GM19395 (cell line): ENCODE measurements around the gene TXNRD1.
"Not testable (repeated sequence)": the region's sequence is repeated elsewhere in the genome, so short reads cannot be mapped to it uniquely, and the experiment has no call there.

ENCODE experiments used
- ATAC-seq: cut with Tn5 transposase; IDR thresholded peaks from one replicate; pipeline ENCODE4 v1.9.1; 2021; ENCODE audit warnings: mild to moderate bottlenecking, moderate library complexity; ENCODE audit not compliant: unreplicated experiment

The TXNRD1 gene

DNA sequence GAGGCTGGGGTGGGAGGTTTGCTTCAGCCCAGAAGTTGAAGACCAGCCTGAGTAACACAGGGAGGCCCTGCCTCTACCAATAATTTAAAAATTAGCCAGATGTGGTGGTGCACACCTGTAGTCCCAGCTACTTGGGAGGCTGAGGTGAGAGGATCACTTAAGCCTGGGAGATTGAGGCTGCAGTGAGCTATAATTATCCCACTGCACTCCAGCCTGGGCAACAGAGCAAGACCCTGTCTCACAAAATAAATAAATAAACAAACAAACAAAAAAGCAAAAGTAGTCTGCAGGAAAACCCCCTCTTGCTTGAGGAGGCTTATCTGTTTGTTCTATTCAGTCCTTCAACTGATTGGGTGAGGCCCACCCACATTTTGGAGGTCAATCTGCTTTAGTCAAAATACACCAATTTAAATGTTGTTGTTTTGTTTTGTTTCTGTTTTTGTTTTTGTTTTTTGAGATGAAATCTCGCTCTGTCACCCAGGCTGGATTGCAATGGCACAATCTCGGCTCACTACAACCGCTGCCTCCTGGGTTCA lies 24.9 kb upstream of the TXNRD1 start:
- ATAC-seq, result no peak

DNA sequence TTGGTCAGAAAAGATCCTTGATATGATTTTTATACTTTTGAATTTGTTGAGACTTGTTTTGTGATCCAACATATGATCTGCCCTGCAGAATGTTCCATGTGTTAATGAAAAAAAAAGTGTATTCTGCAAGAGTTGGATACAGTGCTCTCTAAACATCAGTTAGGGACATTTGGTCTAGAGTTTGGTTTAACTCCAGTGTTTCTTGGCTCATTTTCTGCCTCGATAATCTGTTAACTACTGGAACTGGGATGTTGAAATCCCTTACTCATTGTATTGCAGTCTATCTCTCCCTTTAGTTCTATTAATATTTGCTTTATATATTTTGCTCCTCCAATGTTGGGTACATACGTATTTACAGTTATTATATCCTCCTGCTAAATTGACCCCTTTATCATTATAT lies 18.3 kb upstream of the TXNRD1 start:
- no peak for ATAC-seq

DNA sequence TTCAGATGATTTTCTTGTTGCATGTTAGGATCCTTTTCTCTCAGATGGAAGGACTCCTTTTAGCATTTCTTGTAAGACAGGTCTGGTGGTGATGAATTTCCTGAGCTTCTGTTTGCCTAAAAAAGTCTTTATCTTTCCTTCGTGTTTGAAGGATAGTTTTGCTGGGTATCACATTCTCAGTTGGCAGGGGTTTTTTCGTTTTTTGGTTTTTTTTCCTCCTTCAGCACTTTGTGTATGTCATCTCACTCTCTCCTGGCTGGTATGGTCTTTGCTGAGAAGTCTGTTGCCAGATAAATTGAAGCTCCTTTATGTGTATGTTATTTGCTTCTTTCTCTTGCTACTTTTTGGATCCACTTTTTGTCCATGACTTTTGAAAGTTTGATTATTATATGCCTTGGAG lies 15.6 kb upstream of the TXNRD1 start:
- ATAC-seq, result no peak

DNA sequence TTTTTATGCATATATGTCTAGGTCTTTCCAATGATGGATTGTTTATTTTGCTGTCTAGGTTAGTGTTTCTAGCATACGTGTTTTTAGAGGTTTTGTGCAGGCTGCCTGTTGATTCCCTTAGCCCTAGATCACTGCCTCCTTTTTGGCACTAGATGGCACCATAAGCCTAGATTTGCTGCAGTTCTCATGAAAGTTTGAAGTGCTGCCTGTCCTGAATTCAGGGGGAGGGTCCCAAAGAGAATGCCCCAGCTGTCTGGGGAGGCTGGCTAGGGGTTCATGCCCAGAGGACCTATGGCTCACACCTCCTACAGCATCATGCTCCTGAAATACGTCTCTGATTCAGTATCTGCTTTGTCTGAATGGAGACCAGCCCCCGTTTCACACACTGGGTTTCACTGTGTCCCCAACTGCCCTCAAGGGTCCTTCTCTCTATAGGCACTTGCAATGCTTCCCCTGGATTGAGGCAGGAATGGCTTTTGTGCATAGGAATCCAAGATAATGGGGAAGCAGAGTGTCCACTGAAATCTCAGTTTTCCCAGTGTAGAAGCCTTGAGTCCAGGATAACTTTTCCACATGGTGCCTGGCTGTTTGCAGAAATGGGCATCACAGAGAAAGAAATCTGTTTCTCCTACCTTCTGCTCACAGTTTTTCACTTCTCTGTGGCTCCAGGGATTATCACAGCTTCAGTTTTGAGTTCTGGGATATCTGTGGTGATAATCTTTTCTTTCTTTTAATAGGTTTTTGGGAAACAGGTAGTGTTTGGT lies 14.2 kb upstream of the TXNRD1 start:
- ATAC-seq, result no peak

DNA sequence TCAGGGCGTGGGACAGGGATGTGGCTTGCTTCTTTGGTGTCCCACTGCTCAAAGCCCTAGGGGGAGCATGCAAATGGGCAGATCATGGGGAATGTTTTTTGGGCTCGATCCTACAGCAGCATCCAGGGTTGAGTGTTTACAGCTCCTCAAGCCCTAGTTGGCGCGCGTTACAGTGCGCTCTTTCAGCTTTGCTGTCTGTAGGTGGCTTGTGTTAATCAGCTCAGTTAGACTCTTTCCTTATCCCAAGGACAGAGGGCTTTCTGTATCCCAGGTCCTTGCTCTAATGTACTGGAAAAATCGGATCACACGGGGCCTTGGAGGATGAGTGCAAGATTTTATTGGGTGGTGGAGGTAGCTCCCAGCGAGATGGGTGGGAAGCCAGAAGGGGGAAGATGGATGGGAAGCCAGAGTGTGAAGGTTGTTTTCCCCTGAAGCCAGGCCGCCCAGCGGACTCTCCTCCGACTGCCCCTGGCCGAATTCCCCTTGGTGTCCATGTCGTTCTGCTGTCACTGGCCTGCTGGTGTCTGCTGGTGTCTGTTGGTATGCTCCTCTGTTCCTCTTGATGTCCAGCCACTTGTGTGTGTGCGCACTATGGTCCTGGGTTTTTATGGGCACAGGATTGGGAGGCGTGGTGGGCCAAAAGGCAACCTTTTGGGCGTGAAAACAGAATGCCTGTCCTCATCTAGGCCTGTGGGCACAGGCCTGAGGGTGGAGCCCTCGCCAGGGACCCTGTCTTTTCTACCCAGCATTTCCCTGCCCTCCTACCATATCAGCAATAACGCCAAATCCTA lies 10.7 kb upstream of the TXNRD1 start:
- ATAC-seq, result no peak

DNA sequence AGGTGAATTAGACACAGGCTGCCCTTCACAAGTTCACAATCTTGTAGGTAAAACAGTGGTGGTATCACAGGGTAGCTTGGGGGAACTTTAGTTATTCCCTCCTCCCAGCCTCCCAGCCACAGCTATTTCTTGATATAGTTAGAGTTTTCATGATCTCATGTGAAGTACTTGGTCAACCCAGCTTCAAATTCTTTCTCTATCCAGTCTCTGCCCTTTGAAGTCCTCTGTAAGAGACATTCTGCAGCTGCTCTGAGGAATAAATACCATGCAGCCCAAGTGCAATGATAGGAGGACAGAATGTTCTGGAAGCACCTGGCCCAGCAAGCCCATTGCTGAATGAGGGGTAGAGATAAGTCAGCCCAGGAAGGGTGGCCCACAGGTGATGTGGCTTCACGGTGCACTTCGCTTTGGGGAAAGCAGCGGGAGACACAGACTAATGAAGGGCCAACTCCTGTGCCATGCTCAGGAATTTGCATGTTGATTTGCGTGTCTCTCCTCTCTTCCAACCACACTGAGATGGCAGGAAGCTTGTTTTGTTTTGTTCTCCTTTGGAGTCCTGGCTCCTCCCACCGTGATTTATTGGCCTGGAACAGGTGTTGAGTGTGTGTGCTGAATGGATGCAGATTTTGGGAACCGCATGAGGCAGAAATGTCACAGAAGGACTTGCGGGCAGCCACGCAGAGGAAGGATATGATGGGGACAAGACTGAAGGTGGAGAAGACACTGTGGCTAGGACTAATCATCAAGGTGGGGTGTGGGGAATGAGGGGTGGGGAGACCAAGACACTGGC lies 8.0 kb upstream of the TXNRD1 start:
- no peak for ATAC-seq

DNA sequence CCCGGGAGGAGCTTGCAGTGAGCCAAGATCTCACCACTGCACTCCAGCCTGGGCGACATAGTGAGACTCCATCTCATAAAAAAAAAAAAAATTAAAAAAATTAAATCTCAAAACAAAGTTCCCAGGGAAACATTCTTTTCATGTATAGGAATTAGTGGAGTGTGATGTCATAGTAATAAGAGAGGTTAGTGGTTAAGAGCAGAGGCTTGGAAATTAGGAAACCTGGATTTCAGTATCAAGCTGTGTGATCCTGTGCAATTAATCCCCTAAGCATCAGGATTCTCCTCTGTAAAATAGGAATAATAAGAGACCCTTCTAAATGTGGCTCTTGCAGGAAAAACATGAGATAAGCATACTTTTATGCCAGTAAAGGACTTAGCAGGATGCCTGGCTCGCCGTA lies 3.1 kb upstream of the TXNRD1 start:
- ATAC-seq, result no peak

DNA sequence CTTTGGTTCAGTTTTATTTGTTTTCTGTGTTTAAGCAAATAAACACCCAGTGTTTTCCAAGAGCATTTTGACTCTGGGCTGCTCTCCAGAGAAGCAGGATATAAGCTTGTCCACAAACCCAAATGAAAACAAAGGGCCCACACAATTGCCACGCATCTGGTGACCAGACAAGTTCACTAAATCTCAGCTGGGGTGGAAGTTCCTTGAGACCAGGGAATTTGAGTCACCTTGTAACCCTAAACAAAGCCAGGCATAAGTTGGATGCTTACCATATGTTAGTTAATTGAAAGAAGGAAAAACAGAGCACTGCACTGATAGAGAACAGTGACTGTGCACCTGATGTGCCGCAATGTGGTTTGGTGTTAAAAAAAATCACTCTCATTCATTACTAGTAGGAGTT lies 1.6 kb upstream of the TXNRD1 start:
- no peak for ATAC-seq

DNA sequence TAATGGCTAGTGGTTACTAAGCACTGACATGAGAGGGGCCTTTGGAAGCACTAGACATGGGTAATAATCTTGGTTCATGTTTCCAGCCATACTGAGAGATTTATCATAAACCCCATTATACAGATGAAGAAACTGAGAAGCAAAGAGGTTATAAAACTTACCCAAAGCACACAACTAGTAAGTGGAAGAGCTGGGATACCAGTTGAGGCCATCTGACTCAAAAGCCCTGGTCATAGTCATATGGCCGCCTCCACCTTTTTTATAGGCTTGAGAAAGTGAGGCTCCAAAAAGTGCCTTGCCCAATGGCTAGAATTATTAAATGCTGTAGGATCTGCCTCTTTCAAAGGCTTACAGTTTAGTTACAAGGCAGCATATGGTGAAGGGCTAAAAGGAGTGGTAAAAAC lies 944 bp downstream of the TXNRD1 start:
- ATAC-seq, result no peak

DNA sequence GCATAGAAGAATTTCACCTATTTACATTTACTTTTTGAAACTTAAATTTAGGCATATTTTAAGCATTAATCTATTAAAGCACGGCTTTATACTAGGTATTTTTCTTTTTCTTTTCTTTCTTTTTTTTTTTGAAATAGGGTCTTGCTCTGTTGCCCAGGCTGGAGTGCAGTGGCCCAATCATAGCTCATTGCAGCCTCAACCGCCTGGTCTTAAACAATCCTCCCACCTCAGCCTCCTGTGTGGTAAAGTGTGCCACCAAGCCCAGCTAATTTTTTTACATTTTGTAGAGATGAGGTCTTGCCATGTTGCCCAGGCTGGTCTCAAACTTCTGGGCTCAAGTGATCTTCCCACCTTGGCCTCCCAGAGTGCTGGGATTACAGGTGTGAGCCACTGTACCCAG lies 2.9 kb downstream of the TXNRD1 start:
- not testable (repeated sequence) for ATAC-seq

DNA sequence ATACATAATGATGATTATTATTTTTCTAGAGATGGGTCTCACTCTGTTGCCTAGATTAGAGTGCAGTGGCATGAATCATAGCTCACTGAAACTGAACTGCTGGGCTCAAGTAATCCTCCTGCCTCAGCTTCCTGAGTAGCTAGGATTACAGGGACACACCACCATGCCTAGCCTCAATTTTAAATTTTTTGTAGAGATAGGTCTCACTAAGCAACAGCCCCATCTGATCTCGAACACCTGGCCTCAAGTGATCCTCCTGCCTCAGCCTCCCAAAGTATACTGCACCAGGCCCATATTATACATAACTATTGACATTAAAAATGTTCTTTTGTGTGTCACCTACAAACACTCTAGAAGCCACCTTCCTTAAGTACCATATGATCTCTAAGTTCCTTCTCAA lies 3.4 kb downstream of the TXNRD1 start:
- no peak for ATAC-seq

DNA sequence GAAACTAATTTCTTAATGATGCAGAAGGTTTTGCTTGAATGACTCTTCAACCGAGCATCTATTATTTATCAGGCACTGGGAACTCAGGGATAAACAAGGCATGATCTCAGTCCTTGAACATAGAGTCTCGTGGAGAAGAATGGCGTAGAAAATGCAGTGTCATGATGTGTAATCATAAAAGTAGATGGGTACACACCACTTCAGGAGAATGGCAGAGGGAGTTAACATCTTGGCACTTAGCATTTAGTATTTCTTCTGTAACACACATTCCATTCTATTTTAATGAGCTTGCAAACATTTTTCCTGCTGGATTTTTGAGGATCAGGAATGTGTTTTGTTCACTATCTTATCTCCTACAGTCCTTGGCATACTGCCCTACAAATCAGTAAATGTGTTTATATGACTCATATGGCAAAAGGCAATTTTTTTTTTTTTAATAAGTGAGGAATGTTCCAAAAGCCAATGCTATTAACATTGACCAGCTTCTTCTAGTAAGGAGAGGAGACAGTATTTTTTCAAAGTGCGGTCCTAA lies 3.8 kb downstream of the TXNRD1 start:
- no peak for ATAC-seq

DNA sequence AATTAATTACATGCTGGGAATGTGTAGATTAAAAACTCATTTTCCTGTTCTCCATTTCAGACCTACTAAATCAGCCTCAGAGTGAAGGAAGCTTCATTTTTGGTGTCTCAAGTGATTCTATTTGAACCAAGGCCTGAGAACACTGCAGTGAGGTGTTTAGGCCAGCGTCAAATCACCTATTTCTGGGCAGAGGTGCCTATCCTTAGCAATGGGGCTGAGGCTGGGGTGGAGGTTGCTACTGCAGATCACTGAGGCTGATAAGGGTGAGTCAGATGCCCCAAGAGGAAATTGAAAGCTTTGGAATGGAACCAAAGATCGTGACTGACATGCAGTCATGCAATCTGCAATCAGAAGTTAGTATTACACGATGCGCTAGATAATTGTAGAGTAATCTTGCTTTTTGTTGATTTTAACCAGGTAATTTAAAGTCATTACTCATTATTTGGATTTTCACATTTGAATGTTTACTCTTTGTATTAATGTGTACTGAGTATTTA lies 4.4 kb downstream of the TXNRD1 start:
- no peak for ATAC-seq

DNA sequence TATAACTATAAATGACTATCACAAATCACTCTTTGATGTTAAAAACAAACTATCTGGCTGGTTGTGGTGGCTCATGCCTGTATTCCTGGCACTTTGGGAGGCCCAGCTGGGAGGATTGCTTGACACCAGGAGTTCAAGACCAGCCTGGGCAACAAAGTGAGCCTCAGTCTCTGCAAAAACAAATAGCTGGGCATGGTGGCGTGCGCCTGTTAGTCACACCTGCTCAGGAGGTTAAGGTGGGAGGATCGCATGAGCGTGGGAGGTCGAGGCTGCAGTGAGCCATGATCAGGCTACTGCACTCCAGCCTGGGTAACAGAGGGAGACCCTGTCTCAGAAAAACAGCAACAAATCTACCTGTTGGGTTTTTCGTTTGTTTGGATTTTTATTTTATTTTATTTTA lies 5.4 kb downstream of the TXNRD1 start:
- ATAC-seq, result no peak

DNA sequence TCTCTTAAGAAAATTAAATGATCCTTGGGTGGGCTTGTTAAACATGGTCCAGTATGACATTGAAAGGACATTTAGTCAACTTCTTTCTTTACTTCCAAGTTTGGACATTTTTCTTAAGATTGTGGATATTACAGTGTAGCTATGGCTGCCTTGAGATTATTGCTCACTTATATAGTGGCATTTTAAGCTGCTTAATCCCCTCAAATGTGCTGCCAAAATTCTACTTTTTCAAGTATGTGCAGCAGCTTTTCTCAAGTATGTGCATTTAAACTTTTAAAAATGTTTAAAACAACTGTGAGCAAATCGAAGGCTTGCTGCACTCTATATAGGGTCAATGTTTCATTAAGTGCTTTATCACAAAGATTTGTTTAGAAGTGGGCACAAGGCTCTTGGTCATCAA lies 7.4 kb downstream of the TXNRD1 start:
- no peak for ATAC-seq

DNA sequence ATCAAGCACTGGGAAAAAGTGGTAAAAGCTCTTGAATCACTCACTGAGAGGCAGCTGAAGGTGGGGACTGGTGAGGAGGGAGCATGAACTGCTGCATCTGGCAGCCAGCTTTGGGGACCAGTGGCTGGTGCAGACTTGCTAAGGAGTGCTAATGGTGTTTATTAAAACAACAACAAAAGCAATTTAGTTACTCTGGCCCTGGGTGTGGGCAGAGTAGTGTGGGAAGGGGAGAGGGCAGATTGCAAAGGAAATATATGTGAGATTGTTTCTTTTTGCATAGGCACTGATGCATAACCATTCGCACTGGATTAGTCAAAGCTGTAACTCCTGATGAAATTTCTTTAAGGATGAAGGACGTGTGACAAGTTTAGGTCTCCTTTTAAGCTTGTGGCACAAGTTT lies 8.1 kb downstream of the TXNRD1 start:
- no peak for ATAC-seq

DNA sequence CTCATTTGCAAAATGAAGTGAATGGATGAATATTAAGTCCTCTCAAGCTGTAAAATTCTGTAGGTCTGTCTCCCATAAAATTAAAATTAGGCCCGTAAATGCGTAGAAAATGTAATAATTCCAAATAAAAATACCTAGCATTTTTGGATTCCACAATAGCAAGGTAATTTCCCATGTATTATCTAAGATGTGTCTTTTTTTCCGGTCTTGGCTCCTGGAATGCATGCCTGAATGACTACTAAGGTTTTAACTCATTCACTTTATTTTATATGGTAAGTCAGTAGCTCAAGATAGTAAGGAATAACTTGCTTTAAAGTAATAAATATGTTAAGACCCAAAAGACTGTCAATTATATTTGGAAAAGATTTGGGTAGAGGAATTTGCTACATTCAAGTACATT lies 11.1 kb downstream of the TXNRD1 start:
- no peak for ATAC-seq

DNA sequence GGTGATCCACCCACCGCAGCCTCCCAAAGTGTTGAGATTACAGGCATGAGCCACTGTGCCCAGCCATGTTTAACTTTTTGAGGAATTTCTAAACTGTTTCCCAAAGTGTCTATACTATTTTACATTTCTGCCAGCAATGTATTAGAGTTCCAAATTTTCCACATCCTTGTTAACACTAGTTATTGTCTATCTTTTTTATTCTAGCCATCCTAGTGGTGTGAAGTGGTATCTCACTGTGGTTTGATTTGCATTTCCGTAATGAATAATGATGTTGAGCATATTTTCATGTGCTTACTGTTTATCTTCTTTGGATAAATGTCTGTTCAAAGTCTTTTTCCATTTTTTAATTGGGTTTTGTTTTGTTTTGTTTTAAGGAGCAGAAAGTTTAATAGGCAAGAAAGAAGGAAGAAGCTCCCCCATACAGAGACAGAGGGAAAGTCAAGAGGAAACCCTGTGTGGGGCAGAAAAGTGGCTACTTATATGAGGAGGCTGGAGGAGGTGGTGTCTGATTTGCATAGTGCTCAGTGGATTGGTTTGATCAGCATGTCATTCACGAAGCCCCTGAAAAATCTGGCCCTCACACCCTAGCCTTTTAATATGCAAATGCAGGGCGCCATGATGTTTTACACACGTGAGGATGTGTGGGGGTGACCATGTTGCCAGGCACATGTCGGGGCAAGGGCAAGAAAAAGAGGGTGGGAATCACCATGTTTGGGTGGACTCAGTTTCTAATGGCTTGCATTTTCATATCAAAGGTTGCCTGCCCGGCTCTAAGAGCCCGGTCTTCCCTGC lies 14.9 kb downstream of the TXNRD1 start:
- no peak for ATAC-seq

DNA sequence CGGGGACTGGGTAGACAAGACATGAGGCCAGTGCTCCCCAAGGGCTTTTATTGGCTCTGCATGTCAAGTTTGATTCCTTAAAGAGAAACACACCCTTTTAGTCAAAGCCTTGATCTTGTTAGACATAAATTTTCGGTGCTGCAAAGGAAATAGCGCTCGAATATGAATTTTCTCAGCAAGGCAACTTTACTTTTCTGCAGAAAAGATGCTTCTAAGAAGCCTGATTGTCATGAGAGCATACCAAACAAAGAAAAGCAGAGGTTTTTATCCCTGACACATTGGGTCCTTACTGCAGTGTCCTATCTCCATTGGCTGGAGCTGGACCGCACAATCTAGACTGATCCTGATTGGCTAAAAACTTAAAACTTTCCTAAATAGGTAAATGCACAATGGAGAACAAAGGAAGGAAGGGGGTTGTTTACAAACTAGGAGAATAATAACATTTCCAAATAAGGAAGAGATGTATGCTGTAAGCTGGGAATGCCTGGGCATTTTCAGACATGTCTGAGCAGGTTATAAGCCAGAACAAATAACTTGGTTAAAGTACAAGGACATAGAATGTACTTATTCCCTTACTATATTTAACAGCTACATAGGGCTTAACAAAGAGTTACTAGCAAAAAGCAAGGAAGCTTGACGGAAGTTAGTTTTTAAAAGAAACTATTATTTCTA lies 17.2 kb downstream of the TXNRD1 start:
- ATAC-seq, result no peak
